LNCAP (cell line): ENCODE measurements around the gene GAREM2.

Source experiments
- TF ChIP-seq, protein P1 (sequence below): fragments of 450-650 bp; IDR thresholded peaks from 2 replicates; pipeline ENCODE4 v1.5.1; 2017; ENCODE audit warnings: mild to moderate bottlenecking

Gene GAREM2

DNA sequence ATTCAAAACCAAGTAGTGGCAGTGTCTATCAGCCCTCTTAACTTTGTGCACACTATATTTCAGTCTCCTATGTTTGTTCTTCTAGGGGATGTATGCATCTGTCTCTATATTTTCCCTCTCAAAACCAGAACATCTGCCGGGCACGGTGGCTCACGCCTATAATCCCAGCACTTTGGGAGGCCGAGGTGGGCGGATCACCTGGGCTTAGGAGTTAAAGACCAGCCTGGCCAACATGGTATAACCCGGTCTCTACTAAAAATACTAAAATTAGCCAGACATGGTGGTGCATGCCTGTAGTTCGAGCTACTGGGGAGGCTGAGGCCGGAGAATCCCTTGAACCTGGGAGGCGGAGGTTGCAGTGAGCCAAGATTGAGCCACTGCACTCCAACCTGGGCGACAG, 9.9 kb upstream of the GAREM2 start:
- TF ChIP-seq, protein P1, sequence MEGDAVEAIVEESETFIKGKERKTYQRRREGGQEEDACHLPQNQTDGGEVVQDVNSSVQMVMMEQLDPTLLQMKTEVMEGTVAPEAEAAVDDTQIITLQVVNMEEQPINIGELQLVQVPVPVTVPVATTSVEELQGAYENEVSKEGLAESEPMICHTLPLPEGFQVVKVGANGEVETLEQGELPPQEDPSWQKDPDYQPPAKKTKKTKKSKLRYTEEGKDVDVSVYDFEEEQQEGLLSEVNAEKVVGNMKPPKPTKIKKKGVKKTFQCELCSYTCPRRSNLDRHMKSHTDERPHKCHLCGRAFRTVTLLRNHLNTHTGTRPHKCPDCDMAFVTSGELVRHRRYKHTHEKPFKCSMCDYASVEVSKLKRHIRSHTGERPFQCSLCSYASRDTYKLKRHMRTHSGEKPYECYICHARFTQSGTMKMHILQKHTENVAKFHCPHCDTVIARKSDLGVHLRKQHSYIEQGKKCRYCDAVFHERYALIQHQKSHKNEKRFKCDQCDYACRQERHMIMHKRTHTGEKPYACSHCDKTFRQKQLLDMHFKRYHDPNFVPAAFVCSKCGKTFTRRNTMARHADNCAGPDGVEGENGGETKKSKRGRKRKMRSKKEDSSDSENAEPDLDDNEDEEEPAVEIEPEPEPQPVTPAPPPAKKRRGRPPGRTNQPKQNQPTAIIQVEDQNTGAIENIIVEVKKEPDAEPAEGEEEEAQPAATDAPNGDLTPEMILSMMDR: no peak

DNA sequence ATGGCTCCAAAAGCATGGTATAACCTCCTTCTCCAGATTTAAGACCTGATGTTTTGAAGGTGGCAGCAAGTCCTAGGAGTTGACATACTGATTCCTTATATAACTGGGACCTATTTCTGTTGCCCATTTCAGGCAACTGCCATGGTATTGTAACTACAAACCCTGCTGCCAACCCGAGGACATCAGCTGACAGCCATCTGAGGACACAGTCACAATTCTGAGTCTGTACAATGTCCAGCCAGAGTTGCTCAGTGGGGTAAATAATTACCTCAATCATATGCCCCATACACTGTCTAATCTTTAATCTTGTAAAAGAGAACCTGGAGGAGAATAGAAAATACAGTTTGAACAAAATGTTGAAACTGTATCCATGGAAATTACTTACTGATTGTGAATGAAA, 8.7 kb upstream of the GAREM2 start:
- TF ChIP-seq, protein P1: no peak

DNA sequence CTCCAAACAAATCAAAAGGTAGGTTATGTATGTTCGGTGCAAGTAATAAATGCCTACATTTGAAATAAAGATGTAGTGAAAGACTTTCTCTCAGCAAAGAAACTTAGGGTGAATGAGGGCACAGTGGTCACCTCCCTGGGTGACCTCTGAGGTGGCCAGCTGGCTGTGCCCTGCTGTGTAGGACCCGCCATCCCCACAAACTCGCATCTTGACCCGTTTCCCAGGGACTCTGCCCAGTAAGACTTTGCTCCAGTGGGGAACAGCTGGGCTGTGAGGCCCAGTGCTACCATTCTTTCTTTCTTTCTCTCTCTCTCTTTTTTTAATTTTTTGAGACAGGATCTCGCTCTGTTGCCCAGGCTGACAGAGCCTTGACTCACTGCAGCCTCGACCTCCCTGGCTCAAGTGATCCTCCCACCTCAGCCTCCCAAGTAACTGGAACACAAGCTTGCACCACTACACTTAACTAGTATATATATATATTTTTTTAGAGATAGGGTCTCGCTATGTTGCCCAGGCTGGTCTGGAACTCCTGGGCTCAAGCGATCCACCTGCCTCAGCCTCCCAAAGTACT, 8.2 kb upstream of the GAREM2 start:
- TF ChIP-seq, protein P1: no peak

DNA sequence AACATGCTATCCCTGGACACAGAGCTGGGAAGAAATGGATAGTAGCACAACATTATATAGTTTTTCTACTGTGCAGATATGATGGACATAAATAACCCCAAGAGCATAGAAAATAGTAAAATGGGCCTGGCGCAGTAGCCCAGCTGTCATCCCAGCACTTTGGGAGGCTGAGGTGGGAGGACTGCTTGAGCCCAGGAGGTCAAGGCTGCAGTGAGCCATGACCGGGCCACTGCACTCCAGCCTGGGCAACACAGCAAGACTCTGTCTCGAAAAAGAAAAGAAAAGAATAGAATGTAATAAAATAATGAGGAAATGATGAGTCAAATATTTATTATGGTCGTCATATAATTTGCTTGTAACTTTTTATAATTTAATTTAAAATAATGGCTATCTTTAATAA, 7.5 kb upstream of the GAREM2 start:
- TF ChIP-seq, protein P1: no peak

DNA sequence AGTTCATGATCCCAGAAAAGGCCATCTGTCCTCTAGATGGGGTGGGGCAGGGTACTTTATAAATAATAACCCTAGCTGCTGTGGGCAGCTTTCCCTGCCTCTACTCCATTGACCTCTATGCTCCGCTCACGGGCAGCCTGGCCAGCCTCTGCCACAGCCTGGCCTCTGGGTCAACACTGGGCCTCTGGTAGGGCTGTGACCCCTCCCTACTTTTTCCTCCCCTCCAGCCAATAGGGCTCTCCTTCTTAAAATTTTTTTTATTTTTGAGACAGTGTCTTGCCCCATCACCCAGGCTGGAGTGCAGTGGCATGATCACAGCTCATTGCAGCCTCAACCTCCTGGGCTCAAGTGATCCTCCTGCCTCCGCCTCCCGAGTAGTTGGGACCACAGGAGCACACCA, 4.1 kb upstream of the GAREM2 start:
- TF ChIP-seq, protein P1: no peak

DNA sequence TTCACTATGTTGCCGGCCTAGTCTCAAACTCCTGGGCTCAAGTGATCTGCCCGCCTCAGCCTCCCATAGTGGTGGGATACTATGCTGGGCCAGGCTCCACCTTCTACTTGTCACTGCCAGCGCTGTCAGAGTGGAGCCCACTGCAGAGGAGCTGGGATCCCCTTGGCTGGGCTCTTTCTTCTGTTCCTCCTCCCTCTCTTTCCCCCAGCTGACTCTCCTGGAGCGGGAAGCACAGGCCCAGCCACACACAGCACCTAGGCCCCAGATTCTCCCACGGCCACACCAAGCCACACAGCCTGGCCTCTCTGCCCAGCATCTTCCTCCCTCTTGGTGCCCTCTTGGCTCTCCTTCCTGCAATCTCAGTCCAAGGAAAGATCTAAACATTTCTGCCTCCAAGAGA, 3.7 kb upstream of the GAREM2 start:
- TF ChIP-seq, protein P1: no peak

DNA sequence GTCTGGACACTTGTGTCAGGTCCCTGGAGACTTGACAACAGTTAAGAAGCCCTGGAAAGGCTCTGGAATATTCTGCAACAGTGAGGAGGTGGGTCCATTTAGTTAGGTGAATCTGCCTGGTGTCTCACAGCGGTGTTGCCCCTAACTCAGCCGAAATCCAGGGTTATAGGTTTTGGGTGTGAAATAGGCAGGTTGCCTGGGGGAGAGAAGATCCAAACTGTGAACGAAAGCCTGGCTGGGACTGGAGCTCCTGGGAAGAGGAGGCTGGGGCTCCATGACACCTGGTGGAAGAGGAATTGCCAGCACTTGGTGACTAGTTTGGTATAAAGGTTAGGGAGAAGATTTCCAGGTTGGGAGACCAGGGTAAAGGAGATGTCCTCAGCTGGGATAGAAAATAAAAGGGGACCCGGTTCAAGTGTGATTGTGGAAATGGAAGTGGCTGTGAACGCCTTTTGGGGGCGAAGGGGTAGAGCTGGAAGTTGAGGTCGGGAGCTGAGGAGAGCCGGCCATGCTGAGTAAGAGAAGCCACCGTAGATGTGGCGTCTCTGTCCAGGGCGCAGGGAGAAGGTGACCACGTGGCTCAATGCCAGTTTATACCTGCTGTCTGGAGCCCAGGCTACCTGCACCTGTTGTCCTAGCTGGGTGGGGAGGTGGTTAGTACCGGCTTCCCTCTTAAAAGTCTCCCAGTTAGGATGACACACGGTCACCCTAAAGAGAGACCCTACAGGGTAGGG, 3.0 kb upstream of the GAREM2 start:
- TF ChIP-seq, protein P1: no peak
